ENCODE results near the gene SIK1. TPM values are rescaled to one million over a fixed set of nuclear protein-coding genes. Genes with fewer than 3 reads are reported as not detected.

The SIK1 gene
- total and polyA plus RNA-seq, 4 donors: 0.72 to 51.4 (median 9.4) TPM

DNA sequence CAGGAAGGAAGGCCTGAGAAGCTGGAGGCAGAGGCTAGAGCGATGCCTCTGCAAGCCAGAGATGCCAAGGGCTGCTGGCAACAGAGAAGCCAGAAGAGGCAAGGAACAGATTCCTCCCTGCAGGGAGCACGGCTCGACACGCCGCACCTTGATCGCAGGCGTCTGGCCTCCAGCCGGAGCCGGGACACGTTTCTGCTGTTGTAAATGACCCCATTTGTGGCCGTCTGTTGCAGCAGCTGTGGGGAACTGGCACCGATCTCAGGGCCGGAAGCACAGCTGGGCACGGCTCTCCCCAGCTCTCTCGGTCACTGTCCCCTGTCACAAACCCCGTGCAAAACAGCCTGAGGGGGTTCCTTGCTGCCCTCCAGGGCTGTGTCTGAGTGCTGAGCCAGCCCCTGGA is 59.6 kb downstream of the SIK1 start:
- no peaks in the 10 kb centered on the region for H3K27me3 ChIP-seq (ENCODE audit: control insufficient read depth in 1 of 2, insufficient read depth in 2 of 2, low read length in 1 of 2)
- no peaks in the 10 kb centered on the region for H3K36me3 ChIP-seq (ENCODE audit: control insufficient read depth in 1 of 2, insufficient read depth in 2 of 2, low read length in 1 of 2)
- H3K9me3 ChIP-seq (ENCODE audit: control insufficient read depth, low read length): no peaks in the 10 kb centered on the region
- H3K4me1 ChIP-seq (ENCODE audit: control insufficient read depth in 1 of 2, insufficient read depth in 2 of 2, low read length in 2 of 2): no peaks in the 10 kb centered on the region
- DNase-seq: no peak
- 72 to 76% methylated on average over 15 to 16 of the region's 16 CpGs for WGBS, 2 donors
- no peak for ATAC-seq (ENCODE audit: low FRiP score)
- no peak overlapping the region for H3K4me3 ChIP-seq (ENCODE audit: low read length in 2 of 2)
- H3K27ac ChIP-seq (ENCODE audit: low read depth in 1 of 2, low read length in 2 of 2): no peak overlapping the region
- intact Hi-C loops (cut with DNase I): loop anchor here in 1 of 2 donors (2.0 kb wide), 1 partner anchor 72 kb away; no protein-coding TSS in a partner anchor

DNA sequence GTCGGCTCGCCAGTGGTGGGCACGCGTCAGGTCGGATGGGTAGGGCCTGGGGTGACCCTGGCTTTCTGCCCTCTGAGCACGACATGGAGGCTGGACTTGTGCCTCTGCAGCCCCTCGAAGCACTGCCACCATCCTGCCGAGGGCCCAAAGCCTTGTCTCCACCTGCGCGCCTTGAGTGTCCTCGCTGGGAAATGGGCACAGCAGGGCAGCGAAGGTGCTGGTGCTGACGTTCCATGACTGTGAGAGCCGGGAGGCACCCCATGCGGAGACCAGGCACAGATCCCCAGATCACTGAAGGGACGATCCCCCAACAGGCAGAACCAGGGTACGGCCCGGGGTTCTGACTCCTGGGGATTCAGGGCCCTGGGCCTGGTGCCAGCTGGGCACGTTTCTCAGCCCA is 60.3 kb downstream of the SIK1 start:
- H3K9me3 ChIP-seq (ENCODE audit: control insufficient read depth, low read length): no peaks in the 10 kb centered on the region
- WGBS, 2 donors: 89% methylated on average over 19 of the region's 19 CpGs
- H3K27me3 ChIP-seq (ENCODE audit: control insufficient read depth in 1 of 2, insufficient read depth in 2 of 2, low read length in 1 of 2): no peaks in the 10 kb centered on the region
- intact Hi-C loops (cut with DNase I): loop anchor here in 1 of 2 donors (2.0 kb wide), 1 partner anchor 72 kb away; no protein-coding TSS in a partner anchor
- DNase-seq (no peak), ATAC-seq (ENCODE audit: low FRiP score) (no peak)
- H3K36me3 ChIP-seq (ENCODE audit: control insufficient read depth in 1 of 2, insufficient read depth in 2 of 2, low read length in 1 of 2): no peaks in the 10 kb centered on the region
- H3K27ac ChIP-seq (ENCODE audit: low read depth in 1 of 2, low read length in 2 of 2): no peak overlapping the region
- H3K4me3 ChIP-seq (ENCODE audit: low read length in 2 of 2): no peak overlapping the region
- H3K4me1 ChIP-seq (ENCODE audit: control insufficient read depth in 1 of 2, insufficient read depth in 2 of 2, low read length in 2 of 2): no peaks in the 10 kb centered on the region

- Histone ChIP-seq H3K4me3 (ENCODE audit: low read length in 2 of 2) (no peak overlapping the region), H3K9me3 (ENCODE audit: control insufficient read depth, low read length) (no peaks in the 10 kb centered on the region)
- WGBS, 2 donors: 85 to 88% methylated on average over 20 of the region's 20 CpGs
These were observed 61.1 kb downstream of the SIK1 start for GRCh38 chr21:43365611-43366426.

GRCh38 chr21:43364851-43365424 is 62.0 kb downstream of the SIK1 start:
- H3K9me3 ChIP-seq (ENCODE audit: control insufficient read depth, low read length): no peaks in the 10 kb centered on the region
- whole genome bisulfite sequencing, 2 donors: 90 to 91% methylated on average over 18 of the region's 18 CpGs
- no peaks in the 10 kb centered on the region for H3K4me1 ChIP-seq (ENCODE audit: control insufficient read depth in 1 of 2, insufficient read depth in 2 of 2, low read length in 2 of 2)
- H3K27me3 ChIP-seq (ENCODE audit: control insufficient read depth in 1 of 2, insufficient read depth in 2 of 2, low read length in 1 of 2): no peaks in the 10 kb centered on the region
- no peak overlapping the region for H3K4me3 ChIP-seq (ENCODE audit: low read length in 2 of 2)
- ATAC-seq (ENCODE audit: low FRiP score) (no peak), DNase-seq (no peak)
- intact Hi-C loops (cut with DNase I): no loop called here
- no peak overlapping the region for H3K27ac ChIP-seq (ENCODE audit: low read depth in 1 of 2, low read length in 2 of 2)
- no peaks in the 10 kb centered on the region for H3K36me3 ChIP-seq (ENCODE audit: control insufficient read depth in 1 of 2, insufficient read depth in 2 of 2, low read length in 1 of 2)

More at GRCh38 chr21:43365611-43366426, 61.1 kb downstream of the SIK1 start:
- H3K4me1 ChIP-seq (ENCODE audit: control insufficient read depth in 1 of 2, insufficient read depth in 2 of 2, low read length in 2 of 2): no peaks in the 10 kb centered on the region
- intact Hi-C loops (cut with DNase I): loop anchor here in 1 of 2 donors (2.0 kb wide), 1 partner anchor 71 kb away; no protein-coding TSS in a partner anchor
- no peak for DNase-seq
- H3K27me3 ChIP-seq (ENCODE audit: control insufficient read depth in 1 of 2, insufficient read depth in 2 of 2, low read length in 1 of 2): no peaks in the 10 kb centered on the region
- no peak overlapping the region for H3K27ac ChIP-seq (ENCODE audit: low read depth in 1 of 2, low read length in 2 of 2)
- no peaks in the 10 kb centered on the region for H3K36me3 ChIP-seq (ENCODE audit: control insufficient read depth in 1 of 2, insufficient read depth in 2 of 2, low read length in 1 of 2)
- ATAC-seq (ENCODE audit: low FRiP score): no peak

Other genes starting within 250 kb of the SIK1 start
- gene HSF2BP, start 232.4 kb upstream of the SIK1 start, total RNA-seq: under 1 TPM in 1 of 2 donors, not detected in 1; 0.51 TPM
- not detected for gene HSF2BP, start 232.4 kb upstream of the SIK1 start, polyA plus RNA-seq
- 10 to 100 TPM; 15.9 to 16.4 TPM for gene RRP1B, start 232.4 kb upstream of the SIK1 start, total RNA-seq
- 1 to 10 TPM; 4.9 to 5.9 TPM for gene RRP1B, start 232.4 kb upstream of the SIK1 start, polyA plus RNA-seq

Measured in aorta (tissue), 5 donors.